Activated CD4-positive, alpha-beta T cell treated with anti-CD3 and anti-CD28 coated beads for 48 hours (primary cell): ENCODE data around the gene PLD4.

Experiments used
- DNase-seq: peaks from one replicate; pipeline ENCODE4 v3.0.0-alpha.2; 2020

Gene PLD4

DNA sequence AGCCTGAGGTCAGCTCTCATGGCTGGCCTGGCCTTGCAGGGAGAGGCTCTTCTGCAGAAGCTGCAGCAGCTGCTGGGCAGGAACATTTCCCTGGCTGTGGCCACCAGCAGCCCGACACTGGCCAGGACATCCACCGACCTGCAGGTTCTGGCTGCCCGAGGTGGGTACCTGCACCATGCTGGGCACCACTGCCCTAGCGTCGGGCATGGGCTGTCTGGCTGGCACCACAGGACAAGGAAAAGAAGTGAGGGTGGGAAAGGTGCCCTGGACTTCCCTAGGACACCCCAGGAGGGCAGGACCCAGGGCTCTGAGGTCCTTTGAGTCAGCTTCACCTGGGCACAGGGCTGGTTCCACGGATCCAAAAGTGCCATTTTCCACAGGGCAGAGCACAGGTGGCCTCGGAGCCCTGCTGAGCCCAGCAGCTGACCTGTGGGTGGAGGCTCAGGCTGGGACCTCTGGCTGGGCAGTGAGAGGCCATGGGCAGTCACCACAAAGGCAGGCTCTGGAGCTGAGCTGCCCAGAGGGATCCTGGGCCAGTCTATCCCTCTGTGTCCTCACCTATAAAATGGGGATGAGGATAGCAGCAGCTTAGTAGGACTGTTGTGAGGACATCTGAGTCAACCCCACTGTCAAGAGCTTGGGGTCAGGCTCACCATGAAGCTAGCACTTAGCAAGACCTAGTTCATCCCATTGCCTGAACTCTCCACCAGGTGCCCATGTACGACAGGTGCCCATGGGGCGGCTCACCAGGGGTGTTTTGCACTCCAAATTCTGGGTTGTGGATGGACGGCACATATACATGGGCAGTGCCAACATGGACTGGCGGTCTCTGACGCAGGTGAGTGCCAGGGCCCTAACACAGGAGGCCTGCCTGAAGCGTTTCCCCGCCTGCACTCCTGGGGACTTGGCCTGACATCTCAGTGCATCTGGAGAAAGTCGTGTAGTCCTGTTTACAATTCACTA is 4.9 kb downstream of the PLD4 start:
- DNase-seq, result no peak

DNA sequence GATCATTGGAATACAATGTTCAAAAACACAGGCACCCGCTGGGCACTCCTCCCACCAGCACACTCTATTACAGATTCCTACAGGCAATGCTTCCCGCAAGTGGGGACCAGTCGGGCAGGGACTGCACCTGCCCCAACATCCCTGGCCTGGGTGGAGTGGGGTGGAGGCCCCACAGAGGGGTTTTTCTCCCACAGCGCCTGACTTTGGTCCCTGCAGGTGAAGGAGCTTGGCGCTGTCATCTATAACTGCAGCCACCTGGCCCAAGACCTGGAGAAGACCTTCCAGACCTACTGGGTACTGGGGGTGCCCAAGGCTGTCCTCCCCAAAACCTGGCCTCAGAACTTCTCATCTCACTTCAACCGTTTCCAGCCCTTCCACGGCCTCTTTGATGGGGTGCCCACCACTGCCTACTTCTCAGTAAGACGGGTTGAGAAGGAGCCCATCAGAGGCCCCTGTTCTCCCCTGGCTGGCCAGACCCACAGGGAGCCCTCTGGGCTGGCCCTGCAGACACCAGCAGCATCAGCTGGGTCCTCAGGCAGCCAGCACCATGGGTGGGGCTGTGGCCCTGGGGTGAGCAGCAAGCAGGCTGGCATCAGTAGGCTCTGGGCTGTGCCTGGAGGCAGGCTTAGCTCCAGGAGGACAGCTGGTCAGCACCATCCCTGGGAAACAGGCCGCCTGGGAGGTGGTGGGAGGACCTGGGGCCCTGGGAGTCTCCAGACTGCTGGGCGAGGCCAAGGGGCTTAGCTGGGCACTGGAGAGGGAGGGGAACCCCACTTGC is 6.0 kb downstream of the PLD4 start:
- no peak for DNase-seq

DNA sequence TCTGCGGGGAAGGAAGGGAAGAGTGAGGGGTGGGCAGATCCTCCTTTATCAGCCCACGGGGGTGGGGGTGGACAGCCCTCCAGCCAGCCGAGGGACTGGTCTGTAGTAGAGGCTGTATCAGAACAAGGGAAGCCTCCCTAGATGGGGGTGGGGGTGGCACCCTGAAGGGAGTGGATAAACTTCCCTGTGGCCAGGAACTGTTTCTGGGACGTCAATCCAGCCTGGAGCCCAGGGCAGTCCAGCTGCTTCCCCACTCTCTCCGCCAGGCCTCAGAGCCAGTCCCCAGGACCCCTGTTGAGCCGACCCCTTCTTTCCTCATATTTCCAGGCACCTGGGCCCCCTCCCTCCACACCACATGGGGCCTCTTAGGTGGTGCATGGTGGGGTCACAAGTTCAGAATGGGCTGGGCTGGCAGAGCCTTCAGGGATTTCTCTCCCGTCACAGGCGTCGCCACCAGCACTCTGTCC is 6.7 kb downstream of the PLD4 start:
- DNase-seq, result no peak

DNA sequence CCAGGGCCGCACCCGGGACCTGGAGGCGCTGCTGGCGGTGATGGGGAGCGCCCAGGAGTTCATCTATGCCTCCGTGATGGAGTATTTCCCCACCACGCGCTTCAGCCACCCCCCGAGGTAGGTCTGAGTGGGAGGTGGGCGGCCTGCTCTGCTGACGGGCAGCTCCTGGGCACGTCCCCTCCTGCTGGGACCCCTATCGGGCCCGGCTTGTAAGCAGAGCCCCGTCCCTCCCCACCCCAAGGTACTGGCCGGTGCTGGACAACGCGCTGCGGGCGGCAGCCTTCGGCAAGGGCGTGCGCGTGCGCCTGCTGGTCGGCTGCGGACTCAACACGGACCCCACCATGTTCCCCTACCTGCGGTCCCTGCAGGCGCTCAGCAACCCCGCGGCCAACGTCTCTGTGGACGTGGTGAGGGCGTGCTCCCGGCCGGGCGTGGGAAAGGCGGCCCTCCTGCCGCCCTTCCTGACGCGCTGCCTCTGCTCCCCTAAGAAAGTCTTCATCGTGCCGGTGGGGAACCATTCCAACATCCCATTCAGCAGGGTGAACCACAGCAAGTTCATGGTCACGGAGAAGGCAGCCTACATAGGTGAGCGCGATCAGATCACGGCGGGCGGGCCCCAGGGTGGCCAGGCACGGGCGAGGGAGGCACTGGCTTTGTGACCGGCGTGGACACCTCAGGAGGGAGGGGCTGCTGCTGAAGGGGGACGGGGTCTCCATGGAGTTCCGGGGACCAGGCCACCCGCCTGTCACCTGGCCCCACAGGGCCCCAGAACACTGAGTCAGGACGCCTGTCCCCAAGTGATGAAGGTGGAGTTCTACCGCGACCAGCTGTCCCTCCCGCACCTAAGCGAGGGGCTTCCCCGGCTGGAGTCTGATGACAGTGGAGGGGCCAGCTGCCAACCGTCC is 7.3 kb downstream of the PLD4 start:
- DNase-seq, result no peak

DNA sequence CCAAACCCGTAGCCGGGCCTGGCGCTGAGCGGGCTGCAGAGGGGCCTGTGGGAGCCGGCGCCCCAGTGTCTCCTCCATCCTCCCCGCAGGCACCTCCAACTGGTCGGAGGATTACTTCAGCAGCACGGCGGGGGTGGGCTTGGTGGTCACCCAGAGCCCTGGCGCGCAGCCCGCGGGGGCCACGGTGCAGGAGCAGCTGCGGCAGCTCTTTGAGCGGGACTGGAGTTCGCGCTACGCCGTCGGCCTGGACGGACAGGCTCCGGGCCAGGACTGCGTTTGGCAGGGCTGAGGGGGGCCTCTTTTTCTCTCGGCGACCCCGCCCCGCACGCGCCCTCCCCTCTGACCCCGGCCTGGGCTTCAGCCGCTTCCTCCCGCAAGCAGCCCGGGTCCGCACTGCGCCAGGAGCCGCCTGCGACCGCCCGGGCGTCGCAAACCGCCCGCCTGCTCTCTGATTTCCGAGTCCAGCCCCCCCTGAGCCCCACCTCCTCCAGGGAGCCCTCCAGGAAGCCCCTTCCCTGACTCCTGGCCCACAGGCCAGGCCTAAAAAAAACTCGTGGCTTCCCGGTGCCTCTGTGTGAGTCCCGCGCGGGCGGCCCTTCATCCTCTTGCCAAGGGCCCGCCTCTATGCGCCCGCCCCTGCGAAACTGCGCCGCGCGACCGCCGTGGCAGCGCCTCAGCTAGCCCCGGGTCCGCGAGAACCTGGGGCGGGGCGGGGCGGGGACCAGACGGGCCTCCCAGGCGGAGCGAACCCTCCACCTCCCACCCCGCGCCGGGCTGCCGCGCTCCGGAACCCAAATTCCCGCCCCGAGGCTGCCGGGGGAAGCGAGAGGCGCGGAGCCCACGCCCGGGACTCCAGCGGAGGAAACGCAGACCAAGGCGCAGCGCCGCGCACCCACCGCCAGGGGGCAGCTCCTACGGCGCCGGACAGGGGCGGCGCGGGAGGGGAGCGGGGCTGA is 8.3 kb downstream of the PLD4 start:
- DNase-seq, result peak; percentile 92

DNA sequence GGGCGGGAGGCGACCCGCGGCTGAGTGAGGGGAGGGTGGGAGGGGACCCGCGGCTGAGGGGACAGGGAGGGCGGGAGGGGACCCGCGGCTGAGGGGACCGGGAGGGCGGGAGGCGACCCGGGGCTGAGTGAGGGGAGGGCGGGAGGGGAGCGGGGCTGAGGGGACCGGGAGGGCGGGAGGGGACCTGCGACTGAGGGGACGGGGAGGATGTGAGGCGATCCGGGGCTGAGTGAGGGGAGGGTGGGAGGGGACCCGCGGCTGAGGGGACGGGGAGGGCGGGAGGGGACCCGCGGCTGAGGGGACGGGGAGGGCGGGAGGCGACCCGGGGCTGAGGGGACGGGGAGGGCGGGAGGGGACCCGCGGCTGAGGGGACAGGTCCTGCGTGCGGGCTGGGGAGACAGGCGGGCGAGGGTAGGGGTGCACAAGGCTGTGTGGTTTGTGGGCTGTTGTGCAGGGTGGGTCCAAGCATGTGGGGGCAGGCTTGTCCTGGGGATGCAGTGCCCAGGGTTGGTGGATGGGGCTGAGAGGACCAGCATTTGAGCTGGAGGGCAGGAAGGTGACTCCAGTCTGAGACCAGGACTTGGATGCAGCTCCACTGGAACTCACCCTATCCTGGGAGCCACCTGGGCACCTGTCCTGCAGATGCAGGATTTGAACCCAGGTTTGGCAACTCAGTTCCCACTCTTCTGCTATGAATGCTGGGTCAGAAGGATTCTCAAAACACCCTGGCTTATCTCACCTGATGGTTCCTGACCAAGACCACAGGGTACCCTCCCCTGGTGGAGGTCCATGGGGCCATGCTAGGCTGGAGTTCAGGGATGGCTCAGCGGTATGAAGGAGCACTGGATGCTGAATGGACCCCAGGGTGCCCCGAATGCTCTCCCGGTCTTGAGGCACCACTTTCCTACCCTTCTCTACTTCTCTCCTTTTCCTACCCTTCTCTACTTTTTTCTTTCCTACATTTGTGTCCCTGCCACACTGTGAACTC is 9.4 kb downstream of the PLD4 start:
- DNase-seq, result no peak

DNA sequence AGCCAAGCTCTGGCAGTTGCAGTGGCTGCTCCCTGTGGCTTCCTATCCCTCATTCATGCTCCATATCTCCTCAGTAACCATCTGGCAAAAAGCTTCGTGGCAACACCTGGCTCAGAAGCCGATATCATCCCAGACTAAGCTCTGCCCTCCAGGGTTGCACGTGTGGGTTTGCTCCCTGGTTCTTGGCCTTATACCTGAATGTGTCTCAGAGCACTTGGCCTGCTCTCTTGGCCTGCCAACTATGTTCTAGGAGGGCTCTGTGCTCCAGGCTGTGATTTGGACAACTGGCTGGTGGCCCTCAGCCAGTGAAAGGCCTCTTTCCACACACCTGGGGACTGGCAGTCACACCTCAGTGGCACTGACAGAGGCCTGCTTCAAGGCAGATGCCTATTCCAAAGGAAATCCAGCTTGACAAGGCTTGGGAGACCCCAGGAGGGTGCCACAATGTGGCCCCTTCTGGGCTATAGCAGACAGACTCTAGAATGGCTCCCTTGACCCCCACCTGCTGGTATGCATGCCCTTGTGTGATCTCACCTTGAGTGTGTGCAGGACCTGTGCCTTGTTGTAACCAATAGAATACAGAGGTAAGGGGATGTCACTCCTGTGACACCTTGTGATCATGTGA is 10.5 kb downstream of the PLD4 start:
- DNase-seq, result no peak

DNA sequence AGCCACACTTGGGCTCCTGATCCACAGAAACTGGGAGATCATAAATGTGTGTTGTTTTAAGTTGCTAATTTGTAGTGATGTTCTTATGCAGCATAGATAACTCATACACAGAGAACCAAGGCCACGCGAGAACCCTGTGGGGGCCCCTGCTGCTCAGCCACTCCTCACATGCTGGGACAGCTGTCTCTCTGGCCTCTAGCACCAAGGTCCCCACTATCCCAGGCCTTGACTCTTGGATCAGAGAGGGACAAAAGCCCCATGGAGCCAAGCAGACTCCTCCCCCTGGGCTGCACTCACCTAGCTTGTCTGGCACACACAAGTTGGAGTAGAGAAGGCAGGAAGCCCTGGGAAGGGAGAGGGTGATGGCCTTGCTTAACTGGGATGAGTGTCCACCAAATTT is 11.3 kb downstream of the PLD4 start:
- DNase-seq, result no peak

DNA sequence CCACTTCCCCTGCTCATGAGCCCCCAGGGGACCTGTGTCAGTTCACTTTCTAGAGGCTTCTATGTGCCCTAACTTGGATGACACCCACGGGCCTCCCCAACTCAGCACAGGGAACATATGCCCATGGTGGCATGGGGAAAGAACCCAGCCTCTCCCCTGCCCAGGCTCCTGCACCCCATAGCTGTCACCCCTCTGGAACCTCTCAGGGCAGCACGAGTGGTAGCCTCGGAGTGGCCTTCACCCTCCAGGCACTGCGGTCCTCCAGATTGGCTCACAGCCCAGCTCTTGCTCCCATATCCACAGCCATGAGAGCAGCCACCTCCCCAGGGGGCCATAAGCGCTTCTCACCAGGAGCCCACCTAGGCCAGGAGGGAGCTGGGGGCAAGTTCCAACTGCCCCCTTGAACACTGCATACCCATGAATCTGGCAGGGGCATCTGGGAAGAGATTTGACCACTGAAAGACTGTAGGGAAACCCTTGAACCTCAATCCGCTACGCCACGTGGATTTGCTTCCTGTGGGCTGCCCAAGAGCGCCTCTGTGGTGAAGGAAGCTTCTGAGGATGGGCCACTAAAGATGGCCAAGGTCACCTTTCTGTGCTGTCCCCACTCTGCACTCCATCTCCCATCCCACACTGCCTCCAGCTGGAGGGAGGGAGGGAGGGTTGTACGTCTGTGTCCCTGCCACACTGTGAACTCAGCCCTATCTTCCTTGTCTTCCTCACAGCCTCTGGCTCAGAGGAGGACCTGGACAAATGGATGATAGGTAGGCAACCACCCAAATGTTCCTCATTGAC is 11.9 kb downstream of the PLD4 start:
- no peak for DNase-seq

DNA sequence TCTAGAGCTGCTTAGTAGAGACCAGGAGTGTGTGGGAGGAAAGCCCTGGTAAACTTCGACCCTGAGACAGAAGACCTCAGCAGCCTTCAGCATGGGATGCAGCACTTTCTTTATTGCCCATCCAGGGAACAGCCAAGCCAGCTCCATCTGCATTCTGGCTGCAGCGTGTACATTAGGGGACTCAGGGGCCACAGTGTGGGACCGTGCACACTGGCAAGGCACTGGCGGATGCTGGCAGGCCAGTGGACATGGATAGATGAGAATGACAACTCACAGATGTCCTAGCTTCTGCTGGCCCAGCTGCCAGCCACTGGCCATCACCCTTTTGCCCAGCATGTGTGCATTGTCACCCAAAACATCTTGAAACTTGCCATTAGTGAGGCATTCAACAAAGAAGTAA is 12.5 kb downstream of the PLD4 start:
- no peak for DNase-seq

DNA sequence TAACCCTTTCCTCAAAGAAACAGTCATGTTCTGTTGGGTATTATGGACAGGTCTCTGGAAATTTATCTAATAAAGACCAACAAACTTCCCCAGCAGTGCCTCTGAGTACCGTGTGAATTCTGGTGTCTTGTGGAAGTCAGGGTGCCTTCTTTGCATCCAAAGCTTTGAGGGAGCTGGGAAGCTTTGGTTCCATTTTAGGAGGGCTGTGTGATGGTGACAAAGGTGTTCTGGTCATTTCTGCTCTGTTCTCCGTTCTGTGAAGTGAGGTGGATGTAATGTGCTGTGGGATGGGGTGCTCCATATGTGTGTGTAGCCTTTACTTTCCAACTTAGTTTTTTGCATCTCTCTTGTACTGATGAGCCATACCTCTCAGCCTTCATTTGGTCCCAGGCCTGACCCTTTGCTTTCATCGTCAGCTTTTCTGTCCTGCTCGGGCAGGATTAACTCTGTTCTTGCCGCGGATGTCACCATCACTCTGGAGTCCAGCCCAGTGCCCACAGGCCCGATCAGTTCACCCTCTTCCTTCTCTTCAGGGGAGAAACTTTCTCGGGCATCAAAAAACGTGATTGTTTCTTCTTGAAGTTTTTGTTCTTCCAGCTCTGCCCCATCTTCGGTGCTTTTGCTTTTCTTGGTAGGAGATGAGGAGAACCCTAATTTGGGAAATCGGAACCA is 13.2 kb downstream of the PLD4 start:
- DNase-seq, result no peak

DNA sequence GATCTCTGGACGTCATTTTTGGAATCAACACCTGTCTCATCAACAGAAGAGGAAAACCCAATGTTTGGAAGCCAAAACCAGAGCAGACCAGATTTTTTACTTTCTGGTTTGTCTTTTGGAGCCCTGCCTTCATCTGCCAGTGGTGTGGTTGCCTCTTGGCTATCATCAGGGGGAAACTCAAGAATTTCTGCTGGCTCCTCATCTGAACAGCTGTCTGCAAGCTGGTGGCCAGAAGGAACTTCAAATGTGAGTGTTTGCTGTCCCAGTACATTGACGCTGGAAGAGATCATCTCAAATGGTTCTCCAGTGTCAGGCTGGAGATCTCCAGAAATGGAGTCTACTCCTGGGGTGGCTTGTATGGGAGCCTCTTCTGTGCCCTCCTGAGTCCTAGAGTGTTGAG is 13.8 kb downstream of the PLD4 start:
- no peak for DNase-seq

DNA sequence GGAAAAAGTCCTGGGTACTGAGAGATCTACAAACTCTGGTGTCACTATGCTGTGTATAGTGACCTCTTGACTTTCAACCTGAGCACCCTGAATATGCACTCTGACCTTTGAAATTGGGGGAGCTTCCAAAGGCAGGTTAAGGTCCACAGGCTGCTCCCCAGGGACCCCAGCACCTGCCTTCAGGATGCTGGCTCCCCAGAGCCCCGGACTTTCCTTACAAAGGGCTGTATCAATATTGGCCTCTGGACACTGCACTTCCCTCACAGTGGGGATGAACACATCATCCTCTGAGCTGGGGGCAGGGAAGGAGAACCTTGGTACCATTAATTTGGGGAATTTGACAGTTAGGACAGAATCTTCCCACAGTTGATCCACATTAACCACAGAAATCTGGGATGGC is 14.3 kb downstream of the PLD4 start:
- no peak for DNase-seq

DNA sequence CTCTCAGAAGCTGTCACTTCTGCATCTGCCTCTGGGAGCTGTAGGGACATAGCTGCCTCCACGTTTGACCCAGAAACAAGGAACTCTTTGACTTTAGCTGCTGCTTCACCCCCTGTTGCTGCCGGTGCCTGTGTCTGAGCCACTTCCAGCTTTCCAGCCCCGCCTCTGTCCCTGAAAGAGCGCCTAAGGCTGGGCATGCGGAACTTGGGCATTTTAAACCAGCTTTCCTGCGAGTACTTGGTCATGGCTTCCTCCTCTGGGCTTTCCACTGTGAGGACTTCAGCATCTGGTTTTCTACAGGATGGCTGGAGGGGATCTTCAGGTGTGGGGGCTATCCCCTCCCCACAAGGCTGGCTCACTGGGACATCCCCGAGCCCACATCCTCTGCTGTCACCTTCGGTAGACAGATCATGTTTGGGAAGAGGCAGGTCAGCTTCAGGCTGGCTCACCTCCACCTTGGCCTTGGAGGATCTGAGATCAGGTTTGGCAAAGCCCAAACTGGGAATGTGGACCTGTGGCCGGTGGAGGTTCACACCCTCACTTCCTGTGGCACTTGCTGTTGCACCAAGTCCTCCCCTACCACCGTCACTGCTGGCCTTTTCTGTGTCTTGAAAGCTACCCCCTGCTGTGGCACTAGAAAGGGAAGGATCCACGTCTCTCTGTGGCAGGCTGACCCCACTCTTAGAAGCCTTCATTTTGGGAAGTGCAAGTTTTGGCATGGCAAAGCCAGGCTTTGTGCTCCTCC is 15.2 kb downstream of the PLD4 start:
- no peak for DNase-seq

DNA sequence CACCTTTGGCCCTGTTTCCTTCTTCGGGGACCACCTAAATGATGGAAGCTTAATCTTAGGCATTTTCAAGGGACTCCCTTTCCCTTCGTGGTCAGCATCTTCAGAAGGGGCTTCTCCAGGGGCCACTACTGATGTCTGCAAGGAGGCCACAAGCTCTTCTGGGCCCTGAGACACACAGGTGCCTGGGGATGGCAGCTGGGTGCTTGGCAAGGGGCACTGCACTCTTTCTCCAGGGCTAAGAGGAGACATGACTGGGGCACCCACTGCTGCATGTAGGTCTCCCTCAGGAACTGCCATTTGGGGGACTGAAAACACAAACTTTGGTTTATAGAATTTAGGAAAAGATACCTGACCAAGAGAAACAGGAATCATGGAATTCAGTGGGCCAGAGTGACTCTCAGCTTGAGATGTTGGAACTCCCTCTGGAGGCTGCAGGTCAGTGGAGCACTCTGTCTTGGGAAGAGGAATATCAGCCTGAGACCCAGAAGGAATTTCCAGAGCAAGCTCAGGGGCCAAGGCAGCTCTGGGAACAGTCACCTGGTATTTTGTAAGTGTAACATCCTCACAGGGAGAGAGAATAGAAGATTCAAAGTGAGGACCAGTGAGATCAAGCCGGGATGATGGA is 16.0 kb downstream of the PLD4 start:
- DNase-seq, result no peak

DNA sequence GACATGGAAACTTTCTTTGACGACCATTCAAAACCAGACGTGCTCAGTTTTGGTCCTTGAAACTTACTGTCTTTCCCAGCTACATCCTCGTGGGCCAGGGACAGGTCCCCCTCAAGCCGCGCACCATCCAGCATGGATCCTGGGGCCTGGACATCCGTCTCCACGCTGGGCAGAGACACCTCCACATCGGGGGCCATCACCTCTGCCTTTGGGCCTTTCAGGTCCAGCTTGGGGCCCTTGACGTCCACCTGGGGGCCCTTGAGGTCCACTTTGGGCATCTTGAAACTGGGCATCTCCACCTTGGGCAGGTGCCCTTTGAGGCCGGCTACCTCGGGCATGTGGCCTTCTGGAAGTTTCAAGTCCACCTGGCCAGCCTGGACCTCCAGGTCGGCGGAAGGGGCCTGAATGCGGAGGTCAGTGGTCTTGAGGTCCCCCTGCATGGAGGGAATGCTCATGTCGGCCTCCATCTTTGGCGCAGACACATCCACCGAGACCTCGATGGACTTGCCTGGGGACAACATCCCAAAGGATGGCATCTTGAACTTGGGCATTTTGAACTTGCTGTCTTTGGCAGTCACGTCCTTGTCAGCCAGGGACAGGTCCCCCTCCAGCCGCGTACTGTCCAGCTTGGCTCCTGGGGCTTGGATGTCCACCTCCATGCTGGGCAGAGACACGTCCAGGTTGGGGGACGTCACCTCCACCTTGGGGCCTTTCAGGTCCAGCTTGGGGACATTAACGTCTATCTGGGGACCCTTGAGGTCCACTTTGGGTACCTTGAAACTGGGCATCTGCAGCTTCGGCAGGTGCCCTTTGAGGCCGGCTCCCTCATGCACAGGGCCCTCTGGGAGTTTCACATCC is 17.1 kb downstream of the PLD4 start:
- no peak for DNase-seq
